Neural progenitor cell (in vitro differentiated cells): ENCODE results near the gene SYT6.

Source experiments
- EZH2phosphoT487 ChIP-seq: fragments of 200-600 bp; sonication (generic); IDR thresholded peaks from 2 replicates; pipeline ENCODE4 v1.6.1; 2017; ENCODE audit warnings: antibody characterized with exemption
- TF ChIP-seq, protein P1 (sequence below): fragments of 200-600 bp; sonication (generic); IDR thresholded peaks from 2 replicates; pipeline ENCODE4 v1.5.1; 2017; ENCODE audit warnings: antibody characterized with exemption, mild to moderate bottlenecking

DNA sequence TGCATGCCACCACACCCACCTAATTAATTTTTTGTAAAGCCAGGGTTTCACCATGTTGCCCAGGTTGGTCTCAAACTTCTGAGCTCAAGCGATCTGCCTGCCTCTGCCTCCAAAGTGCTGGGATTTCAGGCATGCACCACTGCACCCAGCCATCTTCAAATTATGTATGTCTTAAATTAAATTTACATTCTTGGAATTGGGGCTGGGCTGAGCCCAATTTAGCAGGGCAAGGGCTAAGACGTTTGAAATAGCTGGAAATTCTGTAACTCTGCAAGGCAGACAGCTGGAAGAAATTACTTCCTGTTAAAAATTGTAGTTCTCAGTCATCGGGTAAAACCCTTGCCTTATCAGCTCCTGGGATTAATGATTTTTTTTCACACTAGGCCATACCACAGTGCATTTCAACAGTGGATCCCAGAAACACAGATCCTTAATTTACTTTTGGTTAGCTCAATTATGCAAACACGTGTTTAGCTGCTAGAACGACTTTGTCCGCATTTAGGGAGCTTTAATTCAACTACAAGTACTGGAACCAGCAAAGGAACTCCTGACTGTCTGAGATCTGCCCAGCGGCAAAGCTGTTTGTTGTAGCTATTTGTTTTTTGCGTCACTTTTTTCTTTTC lies 91.1 kb downstream of the SYT6 start:
- TF ChIP-seq, protein P1, sequence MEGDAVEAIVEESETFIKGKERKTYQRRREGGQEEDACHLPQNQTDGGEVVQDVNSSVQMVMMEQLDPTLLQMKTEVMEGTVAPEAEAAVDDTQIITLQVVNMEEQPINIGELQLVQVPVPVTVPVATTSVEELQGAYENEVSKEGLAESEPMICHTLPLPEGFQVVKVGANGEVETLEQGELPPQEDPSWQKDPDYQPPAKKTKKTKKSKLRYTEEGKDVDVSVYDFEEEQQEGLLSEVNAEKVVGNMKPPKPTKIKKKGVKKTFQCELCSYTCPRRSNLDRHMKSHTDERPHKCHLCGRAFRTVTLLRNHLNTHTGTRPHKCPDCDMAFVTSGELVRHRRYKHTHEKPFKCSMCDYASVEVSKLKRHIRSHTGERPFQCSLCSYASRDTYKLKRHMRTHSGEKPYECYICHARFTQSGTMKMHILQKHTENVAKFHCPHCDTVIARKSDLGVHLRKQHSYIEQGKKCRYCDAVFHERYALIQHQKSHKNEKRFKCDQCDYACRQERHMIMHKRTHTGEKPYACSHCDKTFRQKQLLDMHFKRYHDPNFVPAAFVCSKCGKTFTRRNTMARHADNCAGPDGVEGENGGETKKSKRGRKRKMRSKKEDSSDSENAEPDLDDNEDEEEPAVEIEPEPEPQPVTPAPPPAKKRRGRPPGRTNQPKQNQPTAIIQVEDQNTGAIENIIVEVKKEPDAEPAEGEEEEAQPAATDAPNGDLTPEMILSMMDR, result no peak
- no peak for TF ChIP-seq EZH2phosphoT487
